Testis (tissue), 3 donors: Measurements from ENCODE around the gene FIGN. TPM values are rescaled to one million over a fixed set of nuclear protein-coding genes. Genes with fewer than 3 reads are reported as not detected.

Experiments
- DNase-seq: peaks from one replicate; pipeline ENCODE4 v3.0.0-alpha.2; 2019
- H3K27ac ChIP-seq, 2 donors: fragments of 200-600 bp; sonication (generic); one replicate each; pipeline ENCODE4 v1.5.1; 2019
- H3K27me3 ChIP-seq: fragments of 200-600 bp; sonication (generic); one replicate; pipeline ENCODE4 v1.5.1; 2019
- H3K36me3 ChIP-seq: fragments of 200-600 bp; sonication (generic); one replicate; pipeline ENCODE4 v1.5.1; 2017; ENCODE audit warnings: low read depth; ENCODE audit errors: missing control alignments
- H3K4me1 ChIP-seq: fragments of 200-600 bp; sonication (generic); one replicate; pipeline ENCODE4 v1.5.1; 2019
- H3K4me3 ChIP-seq, 2 donors: fragments of 200-600 bp; sonication (generic); one replicate each; pipeline ENCODE4 v1.5.1; 2017 to 2019
- H3K9me3 ChIP-seq: fragments of 200-600 bp; sonication (generic); one replicate; pipeline ENCODE4 v1.5.1; 2017
- POLR2A ChIP-seq: fragments of 450-650 bp; IDR thresholded peaks from one replicate; pipeline ENCODE4 v1.6.1; 2017; ENCODE audit warnings: antibody characterized with exemption, mild to moderate bottlenecking, moderate library complexity
- WGBS, 2 donors: methylation state at CpG; one replicate each; pipeline ENCODE4 v1.1.5; 2018; 5-methylcytosine and 5-hydroxymethylcytosine counted together
- intact Hi-C: fragments of 100-400 bp; cut with DNase I; formaldehyde crosslinking; loops from one replicate; pipeline ENCODE4 v1.15.1; 2023; ENCODE audit warnings: low total_unique reads
- polyA plus RNA-seq: library from polyadenylated mRNA; stranded (reverse); fragments of 350-450 nt; fragmentation: Illumina TruSeq; extraction: RNeasy Lipid Tissue Mini Kit (QIAGEN cat#74804); gene quantifications from one replicate; pipeline ENCODE4 v1.2.3, GENCODE V29; 2014; ENCODE audit warnings: low read depth, low replicate concordance; ENCODE audit not compliant: insufficient read depth
- total RNA-seq, 2 donors: library from RNA; depleted of rRNA; stranded (reverse); fragments of >200 nt; gene quantifications; one replicate each; pipeline ENCODE4 v1.2.3, GENCODE V29; 2016
- TF ChIP-seq, protein P1 (sequence below), 3 experiments: fragments of 450-650 bp in 2 of 3; fragments of 200-600 bp in 1 of 3; sonication (generic) in 1 of 3; IDR thresholded peaks; one replicate each; pipeline ENCODE4 v1.5.1; 2016 to 2019; ENCODE audit warnings: antibody characterized with exemption in 3 of 3, mild to moderate bottlenecking in 2 of 3, moderate library complexity in 1 of 3

The FIGN gene
- total and polyA plus RNA-seq, 3 donors from 2014 or later: 3.5 to 3.9 (median 3.6) TPM

DNA sequence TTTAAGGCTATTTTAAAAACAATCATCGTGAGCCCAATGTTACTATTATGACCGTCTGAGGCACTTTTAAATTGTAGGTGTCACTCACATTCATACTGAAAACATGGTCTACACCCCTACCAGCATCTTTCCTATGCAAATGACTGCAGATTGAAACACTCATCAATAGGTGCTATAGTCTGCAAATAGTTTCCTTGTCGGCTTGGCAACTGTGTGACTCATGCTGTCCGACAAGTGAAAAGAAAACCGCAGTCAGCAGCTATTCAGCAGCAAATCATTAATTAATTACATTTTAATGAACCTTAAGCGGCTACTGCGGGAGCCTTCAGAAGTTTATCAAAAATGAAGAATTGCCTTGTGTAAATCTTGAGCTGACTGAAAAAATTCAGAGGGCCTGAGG is 134.4 kb downstream of the FIGN start:
- WGBS, 2 donors: 86 to 89% methylated on average over 7 of the region's 7 CpGs
- Histone ChIP-seq H3K4me1 (no peaks in the 10 kb centered on the region), H3K27ac (no peak overlapping the region), H3K4me3 (no peak overlapping the region), H3K27me3 (no peaks in the 10 kb centered on the region), H3K9me3 (no peaks in the 10 kb centered on the region), H3K36me3 (no peaks in the 10 kb centered on the region)
- TF ChIP-seq POLR2A: no peak
- TF ChIP-seq, protein P1, sequence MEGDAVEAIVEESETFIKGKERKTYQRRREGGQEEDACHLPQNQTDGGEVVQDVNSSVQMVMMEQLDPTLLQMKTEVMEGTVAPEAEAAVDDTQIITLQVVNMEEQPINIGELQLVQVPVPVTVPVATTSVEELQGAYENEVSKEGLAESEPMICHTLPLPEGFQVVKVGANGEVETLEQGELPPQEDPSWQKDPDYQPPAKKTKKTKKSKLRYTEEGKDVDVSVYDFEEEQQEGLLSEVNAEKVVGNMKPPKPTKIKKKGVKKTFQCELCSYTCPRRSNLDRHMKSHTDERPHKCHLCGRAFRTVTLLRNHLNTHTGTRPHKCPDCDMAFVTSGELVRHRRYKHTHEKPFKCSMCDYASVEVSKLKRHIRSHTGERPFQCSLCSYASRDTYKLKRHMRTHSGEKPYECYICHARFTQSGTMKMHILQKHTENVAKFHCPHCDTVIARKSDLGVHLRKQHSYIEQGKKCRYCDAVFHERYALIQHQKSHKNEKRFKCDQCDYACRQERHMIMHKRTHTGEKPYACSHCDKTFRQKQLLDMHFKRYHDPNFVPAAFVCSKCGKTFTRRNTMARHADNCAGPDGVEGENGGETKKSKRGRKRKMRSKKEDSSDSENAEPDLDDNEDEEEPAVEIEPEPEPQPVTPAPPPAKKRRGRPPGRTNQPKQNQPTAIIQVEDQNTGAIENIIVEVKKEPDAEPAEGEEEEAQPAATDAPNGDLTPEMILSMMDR (IDR thresholded peaks at IDR 0.05): no peak
- intact Hi-C loops: no loop called here
- DNase-seq: no peak

DNA sequence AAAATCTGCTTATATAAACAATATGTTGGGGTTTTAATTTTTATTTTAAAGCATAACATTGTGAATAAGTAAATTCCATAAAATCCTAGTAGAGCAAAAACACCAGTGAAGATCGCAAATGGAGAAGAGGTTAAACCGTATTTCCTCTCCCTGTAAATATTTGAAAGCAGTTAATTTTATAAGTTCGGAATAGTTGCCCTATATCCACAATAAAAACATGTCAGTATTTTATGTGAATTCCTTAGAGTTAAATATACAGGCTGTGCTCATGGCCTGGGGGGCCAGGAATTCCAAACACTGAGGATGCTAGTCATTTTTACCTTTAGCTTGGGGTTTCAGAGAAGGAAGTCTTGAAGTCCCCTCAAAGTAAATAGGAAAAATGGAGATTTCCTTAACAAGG is 135.0 kb downstream of the FIGN start:
- no peaks in the 10 kb centered on the region for H3K9me3 ChIP-seq
- H3K36me3 ChIP-seq: no peaks in the 10 kb centered on the region
- H3K4me1 ChIP-seq: no peaks in the 10 kb centered on the region
- intact Hi-C loops: no loop called here
- H3K4me3 ChIP-seq: no peak overlapping the region
- H3K27ac ChIP-seq: no peak overlapping the region
- H3K27me3 ChIP-seq: no peaks in the 10 kb centered on the region
- 90 to 94% methylated on average over 3 of the region's 3 CpGs for WGBS, 2 donors
- TF ChIP-seq, protein P1 (IDR thresholded peaks at IDR 0.05): no peak
- TF ChIP-seq POLR2A: no peak
- no peak for DNase-seq

DNA sequence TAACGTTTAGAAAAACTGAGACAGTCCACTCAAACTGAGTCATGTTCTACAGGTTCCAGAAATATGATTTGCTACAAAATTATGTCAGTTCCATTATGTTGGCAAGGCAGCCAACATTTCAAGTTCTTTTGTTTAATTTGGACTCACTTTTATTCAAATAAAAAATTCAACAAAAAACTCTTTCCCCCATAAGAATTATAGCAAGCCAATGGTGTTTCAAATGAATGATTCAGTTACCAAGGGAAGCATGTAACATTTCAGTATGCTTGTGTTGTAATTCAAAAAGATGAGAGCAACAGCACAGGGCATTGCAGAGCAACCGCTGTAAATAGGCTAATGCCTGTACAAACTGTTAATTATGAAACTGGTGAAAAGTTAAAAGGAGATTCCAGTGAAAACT is 140.8 kb downstream of the FIGN start:
- intact Hi-C loops: no loop called here
- H3K4me3 ChIP-seq: no peak overlapping the region
- H3K27me3 ChIP-seq: no peaks in the 10 kb centered on the region
- 61 to 72% methylated on average over 2 of the region's 2 CpGs for WGBS, 2 donors
- no peak for TF ChIP-seq POLR2A
- TF ChIP-seq, protein P1 (IDR thresholded peaks at IDR 0.05): no peak
- H3K9me3 ChIP-seq: no peaks in the 10 kb centered on the region
- H3K27ac ChIP-seq: no peak overlapping the region
- no peaks in the 10 kb centered on the region for H3K36me3 ChIP-seq
- H3K4me1 ChIP-seq: no peaks in the 10 kb centered on the region
- no peak for DNase-seq

DNA sequence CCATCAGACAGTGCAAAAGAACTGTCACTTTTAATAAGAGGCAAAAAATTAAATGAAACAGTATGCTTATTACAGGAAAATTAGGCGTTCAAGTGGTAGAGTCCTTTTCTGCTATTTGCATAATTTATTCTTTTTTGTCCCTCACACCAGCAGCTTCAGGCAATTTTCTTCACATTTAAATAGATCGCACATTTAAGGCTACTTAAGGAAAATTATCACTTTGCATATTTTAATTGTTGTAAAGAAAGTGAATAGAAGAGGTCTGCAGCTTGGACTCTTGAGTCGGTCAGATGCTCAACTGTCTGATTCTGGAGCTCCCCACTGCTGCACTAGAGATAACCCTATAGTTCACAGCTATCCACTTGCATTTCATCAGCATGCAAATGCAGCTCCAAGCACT is 141.3 kb downstream of the FIGN start:
- TF ChIP-seq POLR2A: no peak
- TF ChIP-seq, protein P1 (IDR thresholded peaks at IDR 0.05): no peak
- WGBS, 2 donors: 79 to 84% methylated on average over 3 of the region's 3 CpGs

DNA sequence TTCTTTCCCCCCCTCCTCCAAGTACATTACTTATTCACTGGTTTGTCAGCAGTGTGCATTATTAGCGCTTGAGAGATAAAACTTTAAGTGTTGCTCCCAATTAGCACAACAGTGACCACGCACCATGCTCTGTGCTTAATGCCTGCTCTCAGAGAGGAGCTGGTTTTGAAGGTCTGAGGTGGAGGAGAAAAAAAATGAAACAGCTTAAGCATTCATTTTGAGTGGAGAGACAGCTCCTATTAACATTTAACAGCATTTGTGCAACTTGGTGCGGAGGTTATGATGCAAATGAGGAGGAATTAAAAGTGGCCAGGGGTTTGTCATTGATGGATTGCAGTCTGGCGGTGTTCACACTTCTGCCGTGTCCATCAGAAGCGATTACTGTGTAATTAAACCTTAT is 141.8 kb downstream of the FIGN start:
- intact Hi-C loops: no loop called here
- Histone ChIP-seq H3K36me3 (no peaks in the 10 kb centered on the region), H3K4me1 (no peaks in the 10 kb centered on the region), H3K27me3 (no peaks in the 10 kb centered on the region), H3K4me3 (no peak overlapping the region), H3K27ac (no peak overlapping the region), H3K9me3 (no peaks in the 10 kb centered on the region)
- DNase-seq: no peak
- WGBS, 2 donors: 80 to 82% methylated on average over 6 of the region's 6 CpGs
- no peak for TF ChIP-seq POLR2A
- TF ChIP-seq, protein P1 (IDR thresholded peaks at IDR 0.05): no peak

More for the DNA sequence above, 141.3 kb downstream of the FIGN start:
- intact Hi-C loops: no loop called here
- no peaks in the 10 kb centered on the region for H3K27me3 ChIP-seq
- no peaks in the 10 kb centered on the region for H3K4me1 ChIP-seq
- no peaks in the 10 kb centered on the region for H3K36me3 ChIP-seq
- no peak overlapping the region for H3K27ac ChIP-seq
- DNase-seq: no peak
- no peaks in the 10 kb centered on the region for H3K9me3 ChIP-seq
- H3K4me3 ChIP-seq: no peak overlapping the region
